Cardiac fibroblast (primary cell): ENCODE data around the gene USP3.

Experiments used
- DNase-seq, 2 donors: peaks; one replicate each; pipeline versions ENCODE4 v3.0.0 to v3.0.0-alpha.2; 2010; ENCODE audit warnings: low read depth in 2 of 2
- H3K4me3 ChIP-seq, 2 donors: replicated peaks in 1 of 2; 1 replicate in 1 of 2; 2 replicates in 1 of 2; pipeline ENCODE4 v1.5.1; 2011; ENCODE audit warnings: low read depth in 2 of 2, low read length in 2 of 2, mild to moderate bottlenecking in 2 of 2, moderate library complexity in 1 of 2
- TF ChIP-seq, protein P1 (sequence below): IDR thresholded peaks from one replicate; pipeline ENCODE4 v1.5.1; 2011; ENCODE audit warnings: low read depth, mild to moderate bottlenecking, low read length, inconsistent platforms

USP3 gene

DNA sequence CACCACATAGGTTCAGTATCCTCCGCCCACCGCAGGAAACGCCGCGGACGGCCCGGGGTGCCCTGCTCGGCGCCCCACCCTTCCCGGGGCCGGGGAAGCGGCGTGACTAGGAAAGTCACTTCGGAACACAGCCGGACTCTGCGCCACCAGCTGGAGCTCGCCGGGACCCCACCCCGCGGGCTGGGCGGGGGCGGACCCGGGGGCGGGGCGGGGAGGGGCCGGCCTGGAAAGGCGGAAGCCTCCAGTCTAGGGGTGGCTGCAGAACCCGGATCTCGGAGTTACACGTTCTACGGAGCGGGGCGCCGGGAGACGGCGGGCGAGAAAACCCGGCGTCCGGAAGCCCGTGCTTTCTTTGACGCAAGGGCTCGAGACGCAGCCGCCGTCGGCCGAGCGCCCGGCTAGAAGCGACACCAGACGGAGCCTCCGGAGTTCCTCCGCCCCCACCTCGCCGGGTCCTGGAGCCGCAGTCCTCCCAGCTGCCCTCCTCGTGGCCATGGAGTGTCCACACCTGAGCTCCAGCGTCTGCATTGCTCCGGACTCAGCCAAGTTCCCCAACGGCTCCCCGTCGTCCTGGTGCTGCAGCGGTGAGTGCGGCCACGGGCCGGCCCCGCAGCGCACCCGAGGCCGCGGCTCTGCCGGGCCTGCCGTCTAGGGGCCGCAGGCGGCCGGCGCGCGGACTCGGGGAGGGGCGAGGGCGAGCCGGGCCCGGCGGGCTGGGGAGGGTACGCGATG lies at the start of gene USP3:
Gene USP3, plus strand, starts transcription at position 347 of the 732 bp plus-strand sequence. Its CDS starts 147 bp downstream, at position 494.
- peak; percentile 97 to 98 for DNase-seq
- peak within 1 kb of the TSS; percentile 78 to 82 for H3K4me3 ChIP-seq
- TF ChIP-seq, protein P1, sequence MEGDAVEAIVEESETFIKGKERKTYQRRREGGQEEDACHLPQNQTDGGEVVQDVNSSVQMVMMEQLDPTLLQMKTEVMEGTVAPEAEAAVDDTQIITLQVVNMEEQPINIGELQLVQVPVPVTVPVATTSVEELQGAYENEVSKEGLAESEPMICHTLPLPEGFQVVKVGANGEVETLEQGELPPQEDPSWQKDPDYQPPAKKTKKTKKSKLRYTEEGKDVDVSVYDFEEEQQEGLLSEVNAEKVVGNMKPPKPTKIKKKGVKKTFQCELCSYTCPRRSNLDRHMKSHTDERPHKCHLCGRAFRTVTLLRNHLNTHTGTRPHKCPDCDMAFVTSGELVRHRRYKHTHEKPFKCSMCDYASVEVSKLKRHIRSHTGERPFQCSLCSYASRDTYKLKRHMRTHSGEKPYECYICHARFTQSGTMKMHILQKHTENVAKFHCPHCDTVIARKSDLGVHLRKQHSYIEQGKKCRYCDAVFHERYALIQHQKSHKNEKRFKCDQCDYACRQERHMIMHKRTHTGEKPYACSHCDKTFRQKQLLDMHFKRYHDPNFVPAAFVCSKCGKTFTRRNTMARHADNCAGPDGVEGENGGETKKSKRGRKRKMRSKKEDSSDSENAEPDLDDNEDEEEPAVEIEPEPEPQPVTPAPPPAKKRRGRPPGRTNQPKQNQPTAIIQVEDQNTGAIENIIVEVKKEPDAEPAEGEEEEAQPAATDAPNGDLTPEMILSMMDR, result peak; percentile 9

DNA sequence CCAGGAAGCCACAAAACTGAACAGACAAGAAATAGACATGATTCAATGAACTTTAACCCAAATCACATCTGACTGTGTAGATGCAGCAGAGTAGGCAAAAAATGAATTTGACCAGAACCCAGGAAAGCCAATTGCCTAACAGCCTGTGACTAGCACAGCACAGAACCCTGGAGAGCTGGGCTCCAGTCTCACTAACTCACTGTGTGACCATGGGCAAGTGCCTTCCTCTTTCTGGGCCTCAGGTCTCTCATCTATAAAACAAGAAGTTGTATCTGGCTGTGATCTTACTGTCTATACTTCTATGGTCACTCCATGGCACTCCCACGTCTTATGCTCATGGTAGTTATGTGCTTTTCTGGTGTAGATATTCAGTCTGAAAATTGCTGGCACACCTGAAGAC lies 48.1 kb upstream of the USP3 start:
- TF ChIP-seq, protein P1, result no peak
- no peak for DNase-seq
- H3K4me3 ChIP-seq, result no peak overlapping the region

DNA sequence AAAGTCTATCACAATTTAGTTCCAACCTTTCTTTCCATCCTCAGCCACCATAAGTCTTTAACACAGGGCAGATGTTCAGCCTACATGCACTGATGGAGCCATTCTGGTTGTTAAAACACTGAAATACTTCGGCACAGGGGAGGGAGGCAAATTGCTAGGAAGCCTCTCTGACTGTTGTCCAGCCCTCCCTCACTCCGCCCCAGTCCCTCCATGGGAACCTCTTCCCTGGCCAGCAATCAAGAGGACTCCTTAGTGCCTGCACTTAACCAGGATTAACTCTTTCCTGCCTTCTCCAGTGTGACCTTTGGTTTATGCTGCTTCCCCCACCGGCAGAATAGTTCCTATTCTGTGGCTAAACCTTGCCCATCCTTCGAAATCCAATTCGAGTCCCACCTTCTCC lies 47.0 kb upstream of the USP3 start:
- no peak overlapping the region for H3K4me3 ChIP-seq
- TF ChIP-seq, protein P1, result no peak
- DNase-seq, result no peak

DNA sequence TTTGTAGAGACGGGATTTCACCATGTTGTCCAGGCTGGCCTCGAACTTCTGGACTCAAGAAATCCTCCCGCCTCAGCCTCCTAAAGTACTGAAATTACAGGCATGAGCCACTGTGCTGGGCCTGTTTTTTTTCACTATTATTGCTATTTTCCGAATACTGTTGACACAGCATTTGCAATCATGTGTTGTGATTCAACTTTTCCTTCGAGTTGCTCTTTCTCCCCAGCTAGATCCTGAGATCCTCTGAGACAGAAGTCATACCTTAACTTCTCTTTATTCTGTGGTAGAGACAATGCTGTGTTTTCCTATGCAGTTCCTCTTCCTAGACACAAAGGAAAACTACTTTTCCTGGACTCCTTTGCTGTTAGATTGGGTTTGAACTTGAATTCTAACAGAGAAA lies 46.4 kb upstream of the USP3 start:
- TF ChIP-seq, protein P1, result no peak
- no peak for DNase-seq
- H3K4me3 ChIP-seq, result no peak overlapping the region

DNA sequence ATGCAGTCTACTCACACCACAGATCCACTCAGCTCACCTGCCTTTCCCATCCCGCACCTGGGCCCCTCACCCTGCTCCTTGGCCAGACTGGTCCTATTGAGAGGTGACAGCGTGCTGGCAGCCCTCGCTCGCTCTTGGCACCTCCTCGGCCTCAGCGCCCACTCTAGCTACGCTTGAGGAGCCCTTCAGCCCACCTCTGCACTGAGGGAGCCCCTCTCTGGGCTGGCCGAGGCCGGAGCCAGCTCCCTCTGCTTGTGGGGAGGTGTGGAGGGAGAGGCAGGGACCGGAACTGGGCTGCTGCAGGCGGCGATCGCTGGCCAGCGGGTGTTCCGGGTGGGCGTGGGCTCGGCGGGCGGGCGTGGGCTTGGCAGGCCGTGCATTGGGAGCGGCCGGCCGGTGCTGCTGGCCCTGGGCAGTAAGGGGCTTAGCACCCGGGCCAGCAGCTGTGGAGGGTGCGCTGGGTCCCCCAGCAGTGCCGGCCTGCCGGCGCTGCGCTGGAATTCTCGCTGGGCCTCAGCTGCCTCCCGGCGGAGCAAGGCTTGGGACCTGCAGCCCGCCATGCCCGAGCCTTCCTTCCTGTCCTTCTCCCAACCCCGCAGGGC lies 45.5 kb upstream of the USP3 start:
- no peak overlapping the region for H3K4me3 ChIP-seq
- DNase-seq, result no peak
- TF ChIP-seq, protein P1, result no peak

- H3K4me3 ChIP-seq, result no peak overlapping the region
- TF ChIP-seq, protein P1, result no peak
- no peak for DNase-seq
These were observed 43.9 kb upstream of the USP3 start for GRCh38 chr15:63460210-63461155.
